Ovary (tissue), 3 donors: ENCODE measurements around the gene KIF1C.

Experiments
- EP300 ChIP-seq: sonication (generic); formaldehyde crosslinking; IDR thresholded peaks from one replicate; pipeline ENCODE4 v1.6.1; 2017; ENCODE audit warnings: antibody characterized with exemption
- POLR2A ChIP-seq: fragments of 450-650 bp; IDR thresholded peaks from one replicate; pipeline ENCODE4 v1.6.1; 2017; ENCODE audit warnings: antibody characterized with exemption, mild to moderate bottlenecking, moderate library complexity
- TF ChIP-seq, protein P1 (sequence below), 3 donors: fragments of 450-650 bp in 2 of 3; fragments of 200-600 bp in 1 of 3; IDR thresholded peaks; one replicate each; pipeline versions ENCODE4 v1.5.1 to v1.8.0; 2016 to 2022; ENCODE audit warnings: antibody characterized with exemption in 3 of 3, mild to moderate bottlenecking in 1 of 3
- donor health status: DM: no; HTN: no; CAD: no.

DNA sequence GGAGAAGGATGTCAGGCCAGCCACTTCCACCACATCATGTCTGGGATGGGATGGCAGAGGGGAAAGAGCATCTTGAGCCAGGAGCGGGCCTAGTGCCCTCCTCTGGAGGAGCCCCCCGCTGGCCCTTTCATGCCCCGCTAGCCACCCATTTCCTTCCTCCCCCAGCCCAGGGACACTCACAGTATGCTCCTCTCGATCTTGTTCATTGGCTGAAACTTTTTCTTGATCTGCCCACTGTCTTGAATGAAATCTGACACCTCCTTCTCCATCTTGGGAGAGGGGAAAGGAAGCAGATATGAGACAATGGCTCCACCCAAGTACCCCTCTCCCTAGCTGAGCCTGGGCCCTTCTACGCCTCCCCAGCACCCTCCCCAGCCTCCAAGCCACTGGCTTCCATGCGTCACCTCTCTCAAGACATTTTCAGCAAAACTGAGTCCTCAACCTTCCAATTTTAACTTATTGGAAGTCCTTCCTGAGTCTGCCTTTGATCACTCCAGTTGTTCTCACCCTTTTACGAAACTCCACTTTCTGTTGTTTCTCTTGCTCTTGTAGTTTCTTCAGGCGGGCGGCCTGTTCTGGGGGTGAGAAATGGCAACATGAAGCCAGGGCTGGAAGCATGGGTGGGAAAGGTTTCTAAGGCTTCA is 37.3 kb upstream of the KIF1C start:
- no peak for TF ChIP-seq POLR2A
- TF ChIP-seq, protein P1, sequence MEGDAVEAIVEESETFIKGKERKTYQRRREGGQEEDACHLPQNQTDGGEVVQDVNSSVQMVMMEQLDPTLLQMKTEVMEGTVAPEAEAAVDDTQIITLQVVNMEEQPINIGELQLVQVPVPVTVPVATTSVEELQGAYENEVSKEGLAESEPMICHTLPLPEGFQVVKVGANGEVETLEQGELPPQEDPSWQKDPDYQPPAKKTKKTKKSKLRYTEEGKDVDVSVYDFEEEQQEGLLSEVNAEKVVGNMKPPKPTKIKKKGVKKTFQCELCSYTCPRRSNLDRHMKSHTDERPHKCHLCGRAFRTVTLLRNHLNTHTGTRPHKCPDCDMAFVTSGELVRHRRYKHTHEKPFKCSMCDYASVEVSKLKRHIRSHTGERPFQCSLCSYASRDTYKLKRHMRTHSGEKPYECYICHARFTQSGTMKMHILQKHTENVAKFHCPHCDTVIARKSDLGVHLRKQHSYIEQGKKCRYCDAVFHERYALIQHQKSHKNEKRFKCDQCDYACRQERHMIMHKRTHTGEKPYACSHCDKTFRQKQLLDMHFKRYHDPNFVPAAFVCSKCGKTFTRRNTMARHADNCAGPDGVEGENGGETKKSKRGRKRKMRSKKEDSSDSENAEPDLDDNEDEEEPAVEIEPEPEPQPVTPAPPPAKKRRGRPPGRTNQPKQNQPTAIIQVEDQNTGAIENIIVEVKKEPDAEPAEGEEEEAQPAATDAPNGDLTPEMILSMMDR (IDR thresholded peaks at IDR 0.05): no peak
- no peak for TF ChIP-seq EP300
